Measurements from ENCODE around the gene PAX2. TPM values are rescaled to one million over a fixed set of nuclear protein-coding genes. Genes with fewer than 3 reads are reported as not detected.

Gene PAX2
- polyA plus RNA-seq, 1 experiment = not detected

- Histone ChIP-seq H3K4me3 (ENCODE audit: low read depth, low read length) (no peak overlapping the region), H3K27me3 (ENCODE audit: control insufficient read depth, insufficient read depth, low read length) (peaks cover 33% of the 10 kb centered on the region), H3K36me3 (ENCODE audit: control insufficient read depth, insufficient read depth, low read length) (no peaks in the 10 kb centered on the region)
- no peak for DNase-seq (ENCODE audit: low read depth)
- TF ChIP-seq, protein P1, sequence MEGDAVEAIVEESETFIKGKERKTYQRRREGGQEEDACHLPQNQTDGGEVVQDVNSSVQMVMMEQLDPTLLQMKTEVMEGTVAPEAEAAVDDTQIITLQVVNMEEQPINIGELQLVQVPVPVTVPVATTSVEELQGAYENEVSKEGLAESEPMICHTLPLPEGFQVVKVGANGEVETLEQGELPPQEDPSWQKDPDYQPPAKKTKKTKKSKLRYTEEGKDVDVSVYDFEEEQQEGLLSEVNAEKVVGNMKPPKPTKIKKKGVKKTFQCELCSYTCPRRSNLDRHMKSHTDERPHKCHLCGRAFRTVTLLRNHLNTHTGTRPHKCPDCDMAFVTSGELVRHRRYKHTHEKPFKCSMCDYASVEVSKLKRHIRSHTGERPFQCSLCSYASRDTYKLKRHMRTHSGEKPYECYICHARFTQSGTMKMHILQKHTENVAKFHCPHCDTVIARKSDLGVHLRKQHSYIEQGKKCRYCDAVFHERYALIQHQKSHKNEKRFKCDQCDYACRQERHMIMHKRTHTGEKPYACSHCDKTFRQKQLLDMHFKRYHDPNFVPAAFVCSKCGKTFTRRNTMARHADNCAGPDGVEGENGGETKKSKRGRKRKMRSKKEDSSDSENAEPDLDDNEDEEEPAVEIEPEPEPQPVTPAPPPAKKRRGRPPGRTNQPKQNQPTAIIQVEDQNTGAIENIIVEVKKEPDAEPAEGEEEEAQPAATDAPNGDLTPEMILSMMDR (IDR thresholded peaks at IDR 0.05; ENCODE audit: insufficient read depth, low read depth, low read length) = no peak
- POLR2A ChIA-PET = no interaction called here
- CTCF ChIA-PET = no interaction called here
Measured at GRCh38 chr10:100819424-100819823, 74.0 kb downstream of the PAX2 start.

DNA sequence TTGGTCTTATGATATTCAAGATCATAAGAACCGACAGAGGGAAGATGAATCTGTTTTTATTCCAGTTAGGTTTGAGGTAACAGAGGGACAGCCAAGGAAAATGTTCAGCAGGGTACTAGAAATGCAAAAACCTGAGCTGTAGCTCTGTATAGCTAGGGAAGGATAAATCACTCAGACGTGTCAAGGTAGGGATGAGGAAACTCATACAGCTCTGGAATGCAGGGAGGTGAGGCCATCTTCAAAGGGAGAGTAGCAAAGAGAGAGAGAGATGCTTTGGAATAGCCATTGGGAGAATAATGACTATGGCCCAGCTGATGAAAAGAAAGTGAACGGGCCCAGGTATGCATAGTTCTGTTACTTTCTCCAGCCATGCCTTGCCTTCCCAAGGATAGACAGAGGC lies 77.8 kb downstream of the PAX2 start:
- Histone ChIP-seq H3K27me3 (ENCODE audit: control insufficient read depth, insufficient read depth, low read length) (peaks cover 43% of the 10 kb centered on the region), H3K4me3 (ENCODE audit: low read depth, low read length) (no peak overlapping the region), H3K36me3 (ENCODE audit: control insufficient read depth, insufficient read depth, low read length) (no peaks in the 10 kb centered on the region)
- no peak for DNase-seq (ENCODE audit: low read depth)
- ChIA-PET CTCF (interaction anchor here (1.5 kb wide), 1 partner anchor 8 kb away, joined by 4 read pairs; no protein-coding TSS in a partner anchor), POLR2A (no interaction called here)
- TF ChIP-seq, protein P1 (IDR thresholded peaks at IDR 0.05; ENCODE audit: insufficient read depth, low read depth, low read length) = no peak

GRCh38 chr10:100824886-100825285 lies 79.5 kb downstream of the PAX2 start:
- DNase-seq (ENCODE audit: low read depth) = no peak
- TF ChIP-seq, protein P1 (IDR thresholded peaks at IDR 0.05; ENCODE audit: insufficient read depth, low read depth, low read length) = no peak
- Histone ChIP-seq H3K27me3 (ENCODE audit: control insufficient read depth, insufficient read depth, low read length) (peaks cover 49% of the 10 kb centered on the region), H3K36me3 (ENCODE audit: control insufficient read depth, insufficient read depth, low read length) (no peaks in the 10 kb centered on the region), H3K4me3 (ENCODE audit: low read depth, low read length) (no peak overlapping the region)
- POLR2A ChIA-PET = no interaction called here
- CTCF ChIA-PET = interaction anchor here (0.6 to 0.9 kb wide), 3 partner anchors 23 to 152 kb away, joined by 3 to 4 read pairs (median 3); no protein-coding TSS in a partner anchor

DNA sequence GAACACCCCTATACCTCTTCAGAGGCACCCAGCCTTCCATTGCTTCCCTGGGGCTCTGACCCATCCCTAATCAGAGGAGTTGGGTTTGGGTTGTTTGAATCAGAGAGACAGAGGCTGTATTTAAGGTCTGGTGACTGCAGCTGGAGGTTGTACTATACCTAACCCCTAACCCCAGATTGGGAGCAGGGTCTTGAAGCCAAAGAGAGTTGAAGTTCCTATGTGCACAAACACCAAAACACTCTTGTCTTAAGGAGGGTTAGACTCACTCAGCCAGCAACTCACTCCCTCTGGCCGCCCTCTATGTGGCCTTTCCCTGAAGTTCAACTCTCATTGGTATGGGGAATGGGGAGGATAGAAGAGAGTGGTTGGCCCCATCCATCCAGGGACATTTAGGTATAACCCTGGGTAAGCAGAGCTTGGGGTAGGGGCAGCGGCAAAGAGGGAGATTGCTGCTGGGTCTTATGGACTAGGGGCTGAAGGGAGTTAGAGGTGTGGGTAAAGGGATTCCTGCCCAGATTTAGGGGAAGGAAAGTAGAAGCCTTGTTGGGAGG lies 80.0 kb downstream of the PAX2 start:
- no peak overlapping the region for H3K4me3 ChIP-seq (ENCODE audit: low read depth, low read length)
- H3K36me3 ChIP-seq (ENCODE audit: control insufficient read depth, insufficient read depth, low read length) = no peaks in the 10 kb centered on the region
- CTCF ChIA-PET = no interaction called here
- H3K27me3 ChIP-seq (ENCODE audit: control insufficient read depth, insufficient read depth, low read length) = peaks cover 52% of the 10 kb centered on the region
- DNase-seq (ENCODE audit: low read depth) = no peak
- POLR2A ChIA-PET = no interaction called here
- TF ChIP-seq, protein P1 (IDR thresholded peaks at IDR 0.05; ENCODE audit: insufficient read depth, low read depth, low read length) = no peak

- Histone ChIP-seq H3K4me3 (ENCODE audit: low read depth, low read length) (no peak overlapping the region), H3K27me3 (ENCODE audit: control insufficient read depth, insufficient read depth, low read length) (peaks cover 58% of the 10 kb centered on the region), H3K36me3 (ENCODE audit: control insufficient read depth, insufficient read depth, low read length) (no peaks in the 10 kb centered on the region)
- POLR2A ChIA-PET = no interaction called here
- TF ChIP-seq, protein P1 (IDR thresholded peaks at IDR 0.05; ENCODE audit: insufficient read depth, low read depth, low read length) = no peak
- CTCF ChIA-PET = interaction anchor here (0.9 kb wide), 1 partner anchor 109 kb away, joined by 4 read pairs; no protein-coding TSS in a partner anchor
- no peak for DNase-seq (ENCODE audit: low read depth)
Measured at GRCh38 chr10:100826031-100826651, 80.8 kb downstream of the PAX2 start.

Data from BJ (cell line).